H1 (cell line): Measurements from ENCODE around the gene DMAC1. TPM values are rescaled to one million over a fixed set of nuclear protein-coding genes. Genes with fewer than 3 reads are reported as not detected.

Experiments
- CTCF ChIA-PET: fragments of 300-600 bp; sonication (Branson Sonifier 250); formaldehyde crosslinking; loops from one replicate; lab custom pipeline; 2021; ENCODE audit not compliant: partially characterized antibody; lab: Charles Lee
- POLR2A ChIA-PET: fragments of 300-600 bp; sonication (Branson Sonifier 250); formaldehyde crosslinking; loops from one replicate; lab custom pipeline; 2021; ENCODE audit warnings: inconsistent platforms; ENCODE audit not compliant: partially characterized antibody; lab: Charles Lee
- DNase-seq, 2 experiments: peaks; one replicate each; pipeline versions ENCODE4 v3.0.0 to v3.0.0-alpha.2; 2010 to 2022; ENCODE audit warnings: low spot score in 2 of 2, low read depth in 1 of 2, mixed read lengths in 1 of 2
- FAIRE-seq: peaks from 2 replicates; lab custom pipeline; 2011; peaks lifted over from hg19 to GRCh38; lab: Jason Lieb, UNC
- H2AFZ ChIP-seq: 2 replicates; pipeline ENCODE4 v1.8.1; 2012; ENCODE audit warnings: low read length, inconsistent platforms
- H2AK5ac ChIP-seq: 2 replicates; pipeline ENCODE4 v1.6.1; 2013; ENCODE audit warnings: low read depth, low read length
- H2BK120ac ChIP-seq: replicated peaks from 2 replicates; pipeline ENCODE3; 2013; ENCODE audit warnings: low read depth, low read length, inconsistent platforms
- H2BK12ac ChIP-seq: 2 replicates; pipeline ENCODE4 v1.6.1; 2013; ENCODE audit warnings: low read depth, low read length
- H2BK15ac ChIP-seq: 2 replicates; pipeline ENCODE4 v1.6.1; 2013; ENCODE audit warnings: low read length
- H2BK20ac ChIP-seq: 2 replicates; pipeline ENCODE4 v1.6.1; 2013; ENCODE audit warnings: low read length
- H2BK5ac ChIP-seq: 2 replicates; pipeline ENCODE4 v1.6.1; 2013; ENCODE audit warnings: low read depth, low read length
- H3K14ac ChIP-seq: 2 replicates; pipeline ENCODE4 v1.6.1; 2013; ENCODE audit warnings: inconsistent platforms; ENCODE audit not compliant: insufficient read length
- H3K18ac ChIP-seq: 2 replicates; pipeline ENCODE4 v1.6.1; 2013; ENCODE audit warnings: low read length; ENCODE audit errors: extremely low read depth
- H3K23ac ChIP-seq: 2 replicates; pipeline ENCODE4 v1.6.1; 2013; ENCODE audit warnings: inconsistent platforms; ENCODE audit not compliant: insufficient read length
- H3K23me2 ChIP-seq: 2 replicates; pipeline ENCODE4 v1.6.1; 2013; ENCODE audit warnings: low read depth, low read length
- H3K27ac ChIP-seq: 2 replicates; pipeline ENCODE4 v1.6.1; 2011; ENCODE audit warnings: low read depth, low read length, inconsistent platforms
- H3K27me3 ChIP-seq, 4 experiments: replicated peaks in 1 of 4; 1 replicate in 1 of 4; 2 replicates in 3 of 4; pipeline versions ENCODE4 v1.6.1 to v1.8.1; 2011 to 2013; ENCODE audit warnings: low read length in 3 of 4, mild to moderate bottlenecking in 3 of 4, inconsistent platforms in 2 of 4, mixed read lengths in 2 of 4, moderate library complexity in 1 of 4; ENCODE audit not compliant: control insufficient read depth in 3 of 4, insufficient read depth in 3 of 4; ENCODE audit errors: extremely low read depth in 1 of 4
- H3K36me3 ChIP-seq, 4 experiments: 2 replicates each; pipeline versions ENCODE4 v1.6.1 to v1.8.1; 2011 to 2013; ENCODE audit warnings: mild to moderate bottlenecking in 4 of 4, low read length in 3 of 4, moderate library complexity in 2 of 4, control low read depth in 1 of 4, inconsistent platforms in 1 of 4; ENCODE audit not compliant: insufficient read depth in 4 of 4, control insufficient read depth in 2 of 4
- H3K4ac ChIP-seq: replicated peaks from 2 replicates; pipeline ENCODE3; 2013; ENCODE audit warnings: low read length, low read depth, mixed read lengths, inconsistent platforms; ENCODE audit not compliant: insufficient read length
- H3K4me1 ChIP-seq, 4 experiments: replicated peaks in 1 of 4; 1 replicate in 1 of 4; 2 replicates in 3 of 4; pipeline versions ENCODE4 v1.6.1 to v1.8.1; 2011 to 2013; ENCODE audit warnings: low read length in 3 of 4, inconsistent platforms in 2 of 4, mixed read lengths in 1 of 4; ENCODE audit not compliant: insufficient read depth in 4 of 4, control insufficient read depth in 3 of 4
- H3K4me2 ChIP-seq, 2 experiments: 2 replicates each; pipeline versions ENCODE4 v1.6.1 to v1.8.1; 2011 to 2013; ENCODE audit warnings: low read depth in 2 of 2, low read length in 2 of 2, control low read depth in 1 of 2, inconsistent platforms in 1 of 2, mild to moderate bottlenecking in 1 of 2; ENCODE audit not compliant: insufficient read depth in 1 of 2
- H3K4me3 ChIP-seq, 4 experiments: fragments of 200-600, 300-600 bp in 1 of 4; sonication (generic), shearing (Covaris generic), sonication (Bioruptor Twin) in 1 of 4; 2 replicates each; pipeline versions ENCODE4 v1.5.1 to v1.8.1; 2011 to 2016; ENCODE audit warnings: low read length in 4 of 4, low read depth in 3 of 4, control low read depth in 2 of 4, inconsistent platforms in 2 of 4, mild to moderate bottlenecking in 2 of 4, mixed read lengths in 1 of 4, moderate library complexity in 1 of 4; ENCODE audit not compliant: insufficient read depth in 2 of 4; ENCODE audit errors: extremely low read depth in 1 of 4
- H3K56ac ChIP-seq: replicated peaks from 2 replicates; pipeline ENCODE3; 2013; ENCODE audit warnings: low read depth, mild to moderate bottlenecking, mixed read lengths, low read length, inconsistent platforms; ENCODE audit not compliant: insufficient read length
- H3K79me1 ChIP-seq: 2 replicates; pipeline ENCODE4 v1.6.1; 2013; ENCODE audit warnings: low read depth, low read length, control low read depth
- H3K79me2 ChIP-seq, 2 experiments: 2 replicates each; pipeline versions ENCODE4 v1.6.1 to v1.8.1; 2012 to 2013; ENCODE audit warnings: low read length in 2 of 2, mild to moderate bottlenecking in 2 of 2, inconsistent platforms in 1 of 2; ENCODE audit not compliant: insufficient read depth in 2 of 2, control insufficient read depth in 1 of 2
- H3K9ac ChIP-seq, 4 experiments: replicated peaks in 1 of 4; 1 replicate in 1 of 4; 2 replicates in 3 of 4; pipeline versions ENCODE4 v1.6.1 to v1.8.1; 2011 to 2013; ENCODE audit warnings: low read depth in 3 of 4, low read length in 3 of 4, control low read depth in 2 of 4, mild to moderate bottlenecking in 2 of 4, moderate library complexity in 2 of 4, inconsistent platforms in 1 of 4; ENCODE audit errors: extremely low read depth in 1 of 4
- H3K9me3 ChIP-seq, 2 experiments: 2 replicates each; pipeline versions ENCODE4 v1.6.1 to v1.8.1; 2012 to 2013; ENCODE audit warnings: mild to moderate bottlenecking in 2 of 2, moderate library complexity in 2 of 2, control low read depth in 1 of 2, inconsistent platforms in 1 of 2, low read depth in 1 of 2, low read length in 1 of 2, mixed read lengths in 1 of 2; ENCODE audit not compliant: insufficient read depth in 2 of 2
- H4K20me1 ChIP-seq, 2 experiments: replicated peaks in 1 of 2; 2 replicates each; pipeline versions ENCODE3 to v1.8.1; 2011 to 2013; ENCODE audit warnings: inconsistent platforms in 2 of 2, low read length in 2 of 2, mild to moderate bottlenecking in 1 of 2; ENCODE audit not compliant: insufficient read depth in 2 of 2, control insufficient read depth in 1 of 2
- H4K5ac ChIP-seq: 2 replicates; pipeline ENCODE4 v1.6.1; 2013; ENCODE audit warnings: low read length, low read depth, mixed read lengths, inconsistent platforms; ENCODE audit not compliant: insufficient read length
- H4K8ac ChIP-seq: 2 replicates; pipeline ENCODE4 v1.8.0; 2013; ENCODE audit warnings: mild to moderate bottlenecking, moderate library complexity, low read length, inconsistent platforms; ENCODE audit not compliant: insufficient read depth; ENCODE audit errors: extremely low read depth
- H4K91ac ChIP-seq: replicated peaks from 2 replicates; pipeline ENCODE3; 2013; ENCODE audit warnings: low read length, mixed read lengths, inconsistent platforms; ENCODE audit not compliant: insufficient read length
- EZH2 ChIP-seq: fragments of 200-600 bp; sonication (generic); IDR thresholded peaks from 2 replicates; pipeline ENCODE4 v1.7.1; 2012; ENCODE audit warnings: low read depth, mild to moderate bottlenecking, moderate library complexity, low read length, inconsistent platforms; ENCODE audit not compliant: severe bottlenecking
- HDAC6 ChIP-seq: IDR thresholded peaks from one replicate; pipeline ENCODE4 v1.7.1; 2012; ENCODE audit warnings: low read depth, mild to moderate bottlenecking, inconsistent platforms, low read length, moderate library complexity
- WGBS, 2 experiments: shearing (Covaris generic) in 1 of 2; methylation state at CpG; one replicate each; pipeline versions ENCODE4 v1.1.6 to v1.1.7; 2013 to 2015; ENCODE audit warnings: low lambda C conversion rate in 2 of 2, mixed read lengths in 2 of 2, inconsistent platforms in 1 of 2, low coverage in 1 of 2, missing lambda C conversion rate in 1 of 2; ENCODE audit not compliant: insufficient replicate concordance in 2 of 2, insufficient coverage in 1 of 2, insufficient read length in 1 of 2; ENCODE audit errors: extremely low coverage in 1 of 2, missing lambda C conversion rate in 1 of 2; 5-methylcytosine and 5-hydroxymethylcytosine counted together
- polyA plus RNA-seq, 7 experiments: library from polyadenylated mRNA; depleted of rRNA in 3 of 7; stranded (reverse) in 5 of 7; unstranded in 2 of 7; fragments of >200 nt in 5 of 7; fragments of 200-250 nt in 2 of 7; gene quantifications; 1 replicate in 5 of 7; 2 replicates in 1 of 7; 4 replicates in 1 of 7; pipeline versions ENCODE4 v1.2.1 to v1.2.3, GENCODE V29; 2011 to 2013; ENCODE audit warnings: missing spikeins in 2 of 7, mixed read lengths in 2 of 7
- total RNA-seq: library from RNA; stranded (reverse); fragmentation: NEBNext Ultra II Directional; extraction: Animal tissue kit (Norgen Biotek cat#: 25700); gene quantifications from 2 replicates; pipeline ENCODE4 v1.2.1, GENCODE V29; 2021

Gene DMAC1
- total and polyA plus RNA-seq, 2 of the 8 experiments (the other 6 are each of a cell fraction or from before 2014, with no cell fraction given): 30.4 to 89.4 TPM

DNA sequence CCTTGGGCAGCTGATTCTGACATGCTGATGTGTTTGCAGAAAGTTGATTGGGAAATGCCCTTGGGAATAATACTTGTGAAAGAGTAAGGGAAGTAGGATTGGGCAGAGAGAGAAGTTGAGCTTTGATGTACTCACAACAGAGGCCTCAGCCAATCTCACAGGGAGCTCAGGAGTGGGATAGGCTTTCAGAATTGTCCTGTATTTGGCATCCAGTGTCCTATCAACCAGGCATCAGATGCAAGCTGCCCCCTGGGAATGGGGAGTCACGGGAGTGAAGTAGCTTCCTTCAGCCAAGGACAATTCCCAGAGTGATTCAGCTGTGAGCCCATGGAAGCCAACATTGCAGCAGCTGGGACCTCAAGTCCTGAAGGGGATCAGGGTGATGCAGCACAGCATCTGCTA, 39.6 kb downstream of the DMAC1 start:
- Histone ChIP-seq H3K4me1 (no peaks in the 10 kb centered on the region; a peak in 2 of 7 replicates), H4K91ac (no peak overlapping the region), H2AK5ac (no peak overlapping the region), H3K4me3 (no peak overlapping the region), H2BK120ac (no peak overlapping the region), H3K79me2 (no peaks in the 10 kb centered on the region), H3K18ac (no peak overlapping the region), H3K56ac (no peak overlapping the region), H3K9ac (no peak overlapping the region), H3K23ac (no peak overlapping the region), H3K27me3 (no peaks in the 10 kb centered on the region), H2AFZ (no peak overlapping the region), H2BK12ac (no peak overlapping the region), H4K20me1 (no peaks in the 10 kb centered on the region), H2BK15ac (no peak overlapping the region), H3K23me2 (no peaks in the 10 kb centered on the region), H4K5ac (no peak overlapping the region), H3K4me2 (no peak overlapping the region), H2BK5ac (no peak overlapping the region), H4K8ac (no peak overlapping the region), H3K36me3 (no peaks in the 10 kb centered on the region), H3K14ac (no peak overlapping the region), H2BK20ac (no peak overlapping the region), H3K79me1 (no peaks in the 10 kb centered on the region), H3K27ac (no peak overlapping the region), H3K9me3 (no peaks in the 10 kb centered on the region; a peak in 1 of 4 replicates), H3K4ac (no peak overlapping the region)
- no peak for DNase-seq
- ChIA-PET POLR2A (no interaction called here), CTCF (interaction anchor here (0.9 kb wide), 1 partner anchor 10 kb away, joined by 3 read pairs; no protein-coding TSS in a partner anchor)
- FAIRE-seq: no peak
- no peak for TF ChIP-seq EZH2
- no peak for TF ChIP-seq HDAC6
- WGBS, 2 experiments: 88% methylated on average over 1 of the region's 1 CpG; no CpG with 5 or more reads in 1 of the 2 experiments
